Skeletal muscle tissue (tissue), 4 donors: ENCODE data around the gene KLF2. TPM values are rescaled to one million over a fixed set of nuclear protein-coding genes. Genes with fewer than 3 reads are reported as not detected.

Source experiments
- H3K27ac ChIP-seq: one replicate; pipeline ENCODE4 v1.7.0; 2013; ENCODE audit warnings: mild to moderate bottlenecking, low read depth, low read length, inconsistent platforms
- H3K27me3 ChIP-seq, 3 donors: one replicate each; pipeline ENCODE4 v1.7.0; 2013; ENCODE audit warnings: low read length in 3 of 3; ENCODE audit not compliant: control insufficient read depth in 3 of 3, insufficient read depth in 3 of 3
- H3K36me3 ChIP-seq, 3 donors: one replicate each; pipeline ENCODE4 v1.7.0; 2013; ENCODE audit warnings: low read length in 3 of 3; ENCODE audit not compliant: control insufficient read depth in 3 of 3, insufficient read depth in 3 of 3
- H3K4me1 ChIP-seq, 3 donors: one replicate each; pipeline ENCODE4 v1.7.0; 2013; ENCODE audit warnings: low read length in 3 of 3, mild to moderate bottlenecking in 3 of 3; ENCODE audit not compliant: control insufficient read depth in 3 of 3, insufficient read depth in 3 of 3
- H3K4me3 ChIP-seq, 3 donors: one replicate each; pipeline ENCODE4 v1.7.0; 2013; ENCODE audit warnings: low read length in 3 of 3
- H3K9ac ChIP-seq, 3 donors: one replicate each; pipeline ENCODE4 v1.7.0; 2013; ENCODE audit warnings: low read length in 3 of 3, mild to moderate bottlenecking in 3 of 3, moderate library complexity in 2 of 3, low read depth in 1 of 3
- H3K9me3 ChIP-seq, 3 donors: one replicate each; pipeline ENCODE4 v1.7.0; 2013; ENCODE audit warnings: low read length in 3 of 3; ENCODE audit not compliant: control insufficient read depth in 3 of 3
- total RNA-seq: library from RNA; depleted of rRNA; stranded (reverse); fragments of >200 nt; gene quantifications from one replicate; pipeline ENCODE4 v1.2.3, GENCODE V29; 2014
- donor health status: Osteomylitis.

KLF2 gene
- total RNA-seq, 1 donor from 2014 or later: 14.1 TPM

GRCh38 chr19:16360738-16361137 is 36.1 kb downstream of the KLF2 start:
- H3K4me1 ChIP-seq: peaks cover 16 to 22% (median 16%) of the 10 kb centered on the region in 3 donors
- H3K27me3 ChIP-seq: no peaks in the 10 kb centered on the region
- no peaks in the 10 kb centered on the region for H3K9me3 ChIP-seq
- H3K4me3 ChIP-seq: no peak overlapping the region
- no peak overlapping the region for H3K9ac ChIP-seq
- H3K36me3 ChIP-seq: peaks cover 5 to 16% (median 14%) of the 10 kb centered on the region in 3 donors
- H3K27ac ChIP-seq: no peak overlapping the region

- peaks cover 5 to 16% (median 14%) of the 10 kb centered on the region in 3 donors for H3K36me3 ChIP-seq
- no peak overlapping the region for H3K9ac ChIP-seq
- H3K4me1 ChIP-seq: peaks cover 20 to 22% (median 21%) of the 10 kb centered on the region in 3 donors
- H3K9me3 ChIP-seq: no peaks in the 10 kb centered on the region
- H3K27me3 ChIP-seq: no peaks in the 10 kb centered on the region
- H3K4me3 ChIP-seq: no peak overlapping the region
- H3K27ac ChIP-seq: no peak overlapping the region
Observed at GRCh38 chr19:16361254-16361653, 36.6 kb downstream of the KLF2 start.

DNA sequence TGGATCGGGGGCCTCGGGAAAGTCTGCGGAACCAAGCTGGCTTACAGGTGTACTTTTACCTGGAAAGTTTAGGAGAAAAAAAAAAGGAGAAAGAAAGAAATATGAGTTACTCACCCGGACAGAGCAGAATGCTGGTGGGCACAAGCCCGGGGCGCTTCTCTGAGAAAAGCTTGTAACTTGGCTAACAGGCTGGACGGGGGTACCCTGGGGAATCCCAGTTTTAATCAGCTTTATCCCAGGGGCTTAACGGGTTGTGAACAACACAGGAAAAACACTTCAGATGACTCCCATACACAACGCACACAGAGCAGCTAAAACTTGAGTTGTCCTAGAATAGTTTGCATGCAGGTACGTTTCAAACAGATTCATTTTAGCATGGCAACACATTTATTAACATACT is 37.3 kb downstream of the KLF2 start:
- Histone ChIP-seq H3K9me3 (no peaks in the 10 kb centered on the region), H3K27ac (no peak overlapping the region), H3K4me3 (no peak overlapping the region), H3K9ac (no peak overlapping the region), H3K4me1 (peaks cover 20 to 28% (median 25%) of the 10 kb centered on the region in 3 donors), H3K27me3 (no peaks in the 10 kb centered on the region), H3K36me3 (peaks cover 5 to 16% (median 13%) of the 10 kb centered on the region in 3 donors)

DNA sequence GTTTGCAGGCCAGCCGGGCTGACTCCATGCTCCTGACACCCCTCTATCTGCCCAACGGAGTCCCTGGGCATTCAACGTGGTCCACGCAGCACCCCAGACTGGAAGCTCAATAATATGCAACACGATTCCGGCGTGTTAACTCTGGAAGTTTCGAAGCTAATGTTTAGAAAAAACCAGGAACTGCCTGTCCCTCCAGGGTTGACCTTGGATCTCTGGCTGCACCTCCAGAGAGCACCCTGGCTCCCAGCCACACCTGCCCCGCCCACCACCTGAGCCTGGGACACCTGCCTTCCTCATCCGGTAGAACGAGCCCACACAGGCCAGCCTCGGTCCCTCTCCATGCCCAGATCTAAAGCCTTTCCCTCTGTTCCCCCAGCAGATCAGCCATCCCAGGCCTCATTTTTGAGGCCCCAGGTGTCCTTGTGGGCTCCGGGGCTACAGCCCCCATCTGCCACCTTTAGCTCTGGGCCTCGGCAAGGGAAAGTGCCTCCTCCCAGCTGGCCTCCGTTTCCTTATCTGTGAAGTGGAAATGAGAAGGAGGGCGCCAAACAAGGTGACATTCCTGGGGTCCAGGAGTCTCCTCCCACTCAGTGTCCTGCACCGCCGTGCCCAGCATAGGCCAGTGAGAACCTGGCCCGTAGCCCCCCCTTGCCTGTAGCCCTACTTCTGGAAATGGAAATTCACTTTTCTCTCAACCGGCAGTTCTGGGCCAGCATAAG is 38.7 kb downstream of the KLF2 start:
- Histone ChIP-seq H3K9me3 (no peaks in the 10 kb centered on the region), H3K4me1 (peaks cover 17 to 30% (median 24%) of the 10 kb centered on the region in 3 donors), H3K4me3 (no peak overlapping the region), H3K27ac (no peak overlapping the region), H3K36me3 (peaks cover under 1 to 11% (median 7%) of the 10 kb centered on the region in 3 donors), H3K9ac (peak overlapping the region in 1 of 3 donors; percentile 25), H3K27me3 (no peaks in the 10 kb centered on the region)

- peaks cover 11 to 30% (median 23%) of the 10 kb centered on the region in 3 donors for H3K4me1 ChIP-seq
Observed at GRCh38 chr19:16363852-16364230, 39.2 kb downstream of the KLF2 start.

GRCh38 chr19:16364231-16364865 is 39.7 kb downstream of the KLF2 start:
- Histone ChIP-seq H3K4me1 (peaks cover 6 to 30% (median 18%) of the 10 kb centered on the region in 3 donors), H3K27ac (no peak overlapping the region), H3K36me3 (peaks cover 0 to 11% (median 7%) of the 10 kb centered on the region in 3 donors), H3K27me3 (no peaks in the 10 kb centered on the region), H3K9ac (no peak overlapping the region), H3K9me3 (no peaks in the 10 kb centered on the region), H3K4me3 (no peak overlapping the region)

More at GRCh38 chr19:16363852-16364230, 39.2 kb downstream of the KLF2 start:
- H3K27me3 ChIP-seq: no peaks in the 10 kb centered on the region
- no peak overlapping the region for H3K27ac ChIP-seq
- peaks cover 0 to 11% (median 7%) of the 10 kb centered on the region in 3 donors for H3K36me3 ChIP-seq
- no peaks in the 10 kb centered on the region for H3K9me3 ChIP-seq
- peak overlapping the region in 1 of 3 donors; percentile 25 for H3K9ac ChIP-seq
- H3K4me3 ChIP-seq: no peak overlapping the region

DNA sequence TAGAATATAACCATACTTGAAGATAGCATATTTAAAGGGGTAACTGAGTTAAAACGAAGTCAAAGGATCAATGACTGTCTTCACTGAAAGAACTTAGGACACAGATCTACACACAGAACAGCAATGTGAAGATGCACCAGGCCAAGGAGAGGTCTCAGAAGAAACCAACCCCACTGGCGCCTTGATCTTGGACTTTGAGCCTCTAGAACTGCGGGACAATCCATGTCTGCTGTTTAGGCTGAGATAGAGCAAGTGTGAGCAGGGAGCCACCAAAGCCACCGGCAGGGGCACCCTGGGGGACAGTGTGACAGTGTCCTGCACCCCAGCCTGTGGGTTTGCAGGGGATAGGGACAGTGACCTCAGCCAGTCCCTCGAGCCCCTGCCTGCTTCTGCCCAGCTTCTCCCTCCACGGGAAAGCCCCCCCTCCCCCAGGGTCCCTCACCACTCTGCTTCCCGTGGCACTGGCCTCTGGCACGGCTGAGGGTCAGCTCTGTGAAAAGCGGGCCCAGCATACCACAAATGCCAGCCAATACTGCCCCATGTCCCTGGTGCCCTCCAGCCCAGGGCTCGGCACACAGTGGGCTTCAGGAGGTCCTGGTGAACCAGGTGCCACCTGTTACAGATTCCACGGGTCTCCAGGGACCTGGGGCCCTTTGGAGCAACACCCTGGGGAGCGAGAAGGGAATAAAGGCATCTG is 40.8 kb downstream of the KLF2 start:
- peaks cover 0 to 11% (median 4%) of the 10 kb centered on the region in 3 donors for H3K36me3 ChIP-seq
- peak overlapping the region in 1 of 3 donors; percentile 11 for H3K9ac ChIP-seq
- peaks cover 3 to 30% (median 18%) of the 10 kb centered on the region in 3 donors for H3K4me1 ChIP-seq
- H3K27ac ChIP-seq: no peak overlapping the region
- H3K9me3 ChIP-seq: no peaks in the 10 kb centered on the region
- H3K4me3 ChIP-seq: no peak overlapping the region
- no peaks in the 10 kb centered on the region for H3K27me3 ChIP-seq

DNA sequence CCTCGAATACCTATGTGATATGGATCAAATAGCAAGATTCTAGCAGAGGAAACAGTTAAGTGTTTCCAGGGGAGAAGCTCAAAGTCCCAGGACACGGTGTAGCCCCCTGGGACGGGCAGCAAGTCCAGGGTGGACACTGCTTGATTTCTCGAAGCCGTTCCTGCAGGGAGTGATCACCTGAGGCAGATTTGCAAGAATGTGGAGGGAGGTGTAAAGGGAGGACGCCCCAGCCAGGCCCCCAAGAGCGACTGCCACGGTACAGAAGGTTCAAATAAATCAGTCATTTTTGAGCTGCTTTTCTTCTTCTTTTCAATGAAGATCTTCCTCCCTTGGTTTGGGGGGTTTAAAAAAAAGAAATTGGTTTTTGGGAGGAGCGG is 41.4 kb downstream of the KLF2 start:
- no peak overlapping the region for H3K4me3 ChIP-seq
- H3K27me3 ChIP-seq: no peaks in the 10 kb centered on the region
- H3K27ac ChIP-seq: peak overlapping the region; percentile 49
- peaks cover 0 to 14% (median 2%) of the 10 kb centered on the region in 3 donors for H3K36me3 ChIP-seq
- H3K4me1 ChIP-seq: peaks cover 3 to 36% (median 18%) of the 10 kb centered on the region in 3 donors
- H3K9me3 ChIP-seq: no peaks in the 10 kb centered on the region
- peak overlapping the region in 1 of 3 donors; percentile 55 for H3K9ac ChIP-seq

GRCh38 chr19:16366433-16367260 is 42.0 kb downstream of the KLF2 start:
- Histone ChIP-seq H3K4me3 (no peak overlapping the region), H3K27me3 (no peaks in the 10 kb centered on the region), H3K9ac (peak overlapping the region in 1 of 3 donors; percentile 55), H3K9me3 (no peaks in the 10 kb centered on the region), H3K4me1 (peaks cover 5 to 39% (median 25%) of the 10 kb centered on the region in 3 donors), H3K36me3 (peaks cover 0 to 14% (median 6%) of the 10 kb centered on the region in 3 donors), H3K27ac (peak overlapping the region; percentile 49)
